DMS53 (cell line): Measurements from ENCODE around the gene FLRT3.

Experiments
- DNase-seq: peaks from one replicate; lab custom pipeline; 2025; lab: John Stamatoyannopoulos, UW

FLRT3 gene

GRCh38 chr20:14337400-14338171, at the start of gene FLRT3:
TSS of gene FLRT3 (minus strand) at chr20:14337612. CDS start at chr20:14327506, 10,106 bp downstream.
- DNase-seq, result peak; percentile 97

GRCh38 chr20:14386726-14387125, 49.3 kb upstream of the FLRT3 start:
- no peak for DNase-seq

GRCh38 chr20:14385176-14385740, 47.8 kb upstream of the FLRT3 start:
- DNase-seq, result no peak

GRCh38 chr20:14384416-14385175, 47.2 kb upstream of the FLRT3 start:
- DNase-seq, result peak; percentile 50

GRCh38 chr20:14383335-14383734, 45.9 kb upstream of the FLRT3 start:
- no peak for DNase-seq

- DNase-seq, result no peak
Measured at GRCh38 chr20:14378326-14378725, 40.9 kb upstream of the FLRT3 start.

GRCh38 chr20:14375416-14375985, 38.1 kb upstream of the FLRT3 start:
- DNase-seq, result peak; percentile 67

- DNase-seq, result peak; percentile 76
Measured at GRCh38 chr20:14374196-14374595, 36.8 kb upstream of the FLRT3 start.

GRCh38 chr20:14361509-14362345, 24.3 kb upstream of the FLRT3 start:
- DNase-seq, result no peak

- DNase-seq, result no peak
Measured at GRCh38 chr20:14360416-14360815, 23.0 kb upstream of the FLRT3 start.

GRCh38 chr20:14355791-14356190, 18.4 kb upstream of the FLRT3 start:
- no peak for DNase-seq

- DNase-seq, result peak; percentile 91
Measured at GRCh38 chr20:14344746-14345145, 7.3 kb upstream of the FLRT3 start.

GRCh38 chr20:14343491-14344065, 6.2 kb upstream of the FLRT3 start:
- DNase-seq, result no peak

- peak; percentile 17 for DNase-seq
Measured at GRCh38 chr20:14342918-14343317, 5.5 kb upstream of the FLRT3 start.

GRCh38 chr20:14341801-14342200, 4.4 kb upstream of the FLRT3 start:
- no peak for DNase-seq

- DNase-seq, result peak; percentile 68
Measured at GRCh38 chr20:14336686-14337085, 726 bp downstream of the FLRT3 start.

GRCh38 chr20:14335052-14335451, 2.4 kb downstream of the FLRT3 start:
- DNase-seq, result no peak

- DNase-seq, result peak; percentile 80
Measured at GRCh38 chr20:14334306-14334930, 3.0 kb downstream of the FLRT3 start.

- no peak for DNase-seq
Measured at GRCh38 chr20:14333721-14334120, 3.7 kb downstream of the FLRT3 start.

GRCh38 chr20:14332866-14333265, 4.5 kb downstream of the FLRT3 start:
- DNase-seq, result no peak

GRCh38 chr20:14331646-14332045, 5.8 kb downstream of the FLRT3 start:
- DNase-seq, result no peak
